ENCODE results near the gene GRK1.

Gene GRK1

DNA sequence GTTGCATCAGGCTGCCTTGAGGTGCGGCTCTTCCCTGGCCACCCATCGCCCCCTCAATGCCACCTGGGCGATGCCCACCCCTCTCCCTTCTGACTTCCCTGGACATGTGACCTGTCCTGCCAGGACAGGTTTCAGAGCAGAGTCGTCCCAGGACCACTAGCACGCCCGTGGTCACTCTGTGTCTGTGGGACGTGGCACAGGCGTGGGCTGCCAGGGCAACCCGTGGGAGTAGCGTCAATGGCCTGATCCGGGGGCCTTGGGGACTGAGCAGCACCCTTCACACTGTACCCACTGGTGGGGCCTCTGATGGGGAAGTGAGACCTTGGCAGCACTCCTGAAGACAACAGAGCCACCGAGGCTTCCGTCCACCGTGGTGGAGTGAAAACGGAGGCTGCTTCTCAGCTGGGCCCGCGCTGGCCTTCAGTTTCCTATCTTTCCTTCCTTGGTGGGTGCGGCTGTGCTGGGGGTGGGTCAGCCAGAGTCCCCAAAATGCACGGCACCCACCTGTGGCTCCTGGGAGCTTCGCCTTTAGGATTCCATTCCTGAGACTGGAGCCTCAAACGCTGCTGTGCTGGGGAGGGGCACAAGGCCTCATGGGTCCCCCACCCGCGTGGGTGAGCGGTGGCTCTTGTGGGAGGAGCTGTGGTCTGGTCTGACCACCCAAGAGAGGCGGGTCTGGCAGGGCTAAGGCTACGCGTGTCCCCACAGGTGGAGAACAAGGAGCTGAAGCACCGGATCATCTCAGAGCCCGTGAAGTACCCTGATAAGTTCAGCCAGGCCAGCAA is 65.3 kb downstream of the GRK1 start:
- DNase-seq (ENCODE audit: low read depth), result no peak
- TF ChIP-seq, protein P1, sequence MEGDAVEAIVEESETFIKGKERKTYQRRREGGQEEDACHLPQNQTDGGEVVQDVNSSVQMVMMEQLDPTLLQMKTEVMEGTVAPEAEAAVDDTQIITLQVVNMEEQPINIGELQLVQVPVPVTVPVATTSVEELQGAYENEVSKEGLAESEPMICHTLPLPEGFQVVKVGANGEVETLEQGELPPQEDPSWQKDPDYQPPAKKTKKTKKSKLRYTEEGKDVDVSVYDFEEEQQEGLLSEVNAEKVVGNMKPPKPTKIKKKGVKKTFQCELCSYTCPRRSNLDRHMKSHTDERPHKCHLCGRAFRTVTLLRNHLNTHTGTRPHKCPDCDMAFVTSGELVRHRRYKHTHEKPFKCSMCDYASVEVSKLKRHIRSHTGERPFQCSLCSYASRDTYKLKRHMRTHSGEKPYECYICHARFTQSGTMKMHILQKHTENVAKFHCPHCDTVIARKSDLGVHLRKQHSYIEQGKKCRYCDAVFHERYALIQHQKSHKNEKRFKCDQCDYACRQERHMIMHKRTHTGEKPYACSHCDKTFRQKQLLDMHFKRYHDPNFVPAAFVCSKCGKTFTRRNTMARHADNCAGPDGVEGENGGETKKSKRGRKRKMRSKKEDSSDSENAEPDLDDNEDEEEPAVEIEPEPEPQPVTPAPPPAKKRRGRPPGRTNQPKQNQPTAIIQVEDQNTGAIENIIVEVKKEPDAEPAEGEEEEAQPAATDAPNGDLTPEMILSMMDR (conservative IDR thresholded peaks at IDR 0.05; ENCODE audit: low read length), result no peak
- no peak overlapping the region for H3K4me3 ChIP-seq (ENCODE audit: low read length)

DNA sequence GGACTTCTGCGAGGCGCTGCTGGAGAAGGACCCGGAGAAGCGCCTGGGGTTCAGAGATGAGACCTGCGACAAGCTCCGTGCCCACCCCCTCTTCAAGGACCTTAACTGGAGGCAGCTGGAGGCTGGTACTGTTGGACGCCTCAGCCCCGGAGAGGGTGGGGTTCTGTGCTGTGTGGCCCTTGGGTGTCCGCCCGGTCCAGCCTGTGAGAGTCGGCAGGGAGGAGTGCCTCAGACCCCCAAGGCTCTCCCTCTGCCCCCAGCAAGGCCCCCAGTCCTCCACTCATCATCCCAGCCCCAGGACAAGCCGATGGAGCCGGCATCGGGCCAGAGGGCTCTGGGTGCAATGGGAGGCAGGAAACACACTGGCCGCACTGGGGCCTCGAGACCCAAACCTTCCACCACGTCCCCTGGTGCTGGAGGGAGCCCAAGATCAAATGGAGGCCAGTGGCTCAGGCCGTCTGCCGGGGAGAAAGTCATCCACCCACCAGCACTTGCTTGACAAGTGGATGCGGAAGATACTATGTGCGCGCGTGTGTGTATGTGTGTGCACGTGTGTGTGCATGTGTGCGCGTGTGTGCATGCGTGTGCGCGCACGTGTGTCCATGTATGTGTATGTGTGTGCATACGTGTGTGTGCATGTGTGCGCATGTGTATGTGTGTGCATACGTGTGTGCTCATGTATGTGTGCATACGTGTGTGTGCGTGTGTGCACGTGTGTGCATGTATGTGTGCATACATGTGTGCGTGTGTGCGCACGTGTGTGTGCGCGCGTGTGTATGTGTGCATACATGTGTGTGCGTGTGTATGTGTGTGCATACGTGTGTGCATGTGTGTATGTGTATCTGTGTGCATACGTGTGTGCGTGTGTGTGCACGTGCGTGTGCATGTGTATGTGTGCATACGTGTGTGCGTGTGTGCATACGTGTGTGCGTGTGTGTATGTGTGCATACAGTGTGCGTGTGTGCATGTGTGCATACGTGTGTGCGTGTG is 66.2 kb downstream of the GRK1 start:
- DNase-seq (ENCODE audit: low read depth), result no peak
- TF ChIP-seq, protein P1 (conservative IDR thresholded peaks at IDR 0.05; ENCODE audit: low read length), result no peak
- H3K4me3 ChIP-seq (ENCODE audit: low read length), result no peak overlapping the region

DNA sequence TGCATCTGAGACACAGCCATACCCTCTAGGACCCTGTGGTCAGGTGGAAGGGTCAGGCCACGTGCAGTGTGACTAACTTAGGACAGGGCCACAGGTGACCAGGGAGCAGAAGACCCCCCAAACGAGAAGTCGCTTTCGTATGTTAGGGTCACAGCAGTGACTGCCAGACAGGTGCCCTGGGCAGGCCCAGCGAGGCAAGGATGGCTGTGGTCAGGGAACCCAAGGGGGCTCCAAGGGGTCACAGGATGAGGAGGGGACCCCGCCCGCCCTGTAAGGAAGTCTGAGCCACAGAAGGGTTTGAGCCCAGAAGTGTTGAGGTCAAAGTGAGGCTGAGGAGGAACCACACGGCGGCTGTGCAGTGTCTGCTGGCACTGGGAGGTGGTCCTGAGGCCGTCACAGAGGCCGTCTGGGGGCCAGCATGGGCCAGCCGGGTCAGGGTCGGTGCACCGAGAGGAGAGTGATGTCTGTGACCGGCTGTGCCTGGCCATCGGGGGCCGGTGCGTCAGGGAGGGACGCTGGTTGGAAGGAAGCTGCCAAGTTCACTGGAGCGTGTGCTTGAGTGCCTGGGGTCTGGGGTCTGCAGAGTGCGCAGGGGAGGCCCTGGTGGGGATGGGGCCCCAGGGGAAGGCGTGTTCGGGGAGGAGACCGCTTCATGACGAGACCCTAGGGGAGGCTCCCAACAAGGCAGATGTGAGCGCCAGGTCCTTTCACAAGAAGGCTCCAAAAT is 67.2 kb downstream of the GRK1 start:
- DNase-seq (ENCODE audit: low read depth), result no peak
- no peak overlapping the region for H3K4me3 ChIP-seq (ENCODE audit: low read length)
- TF ChIP-seq, protein P1 (conservative IDR thresholded peaks at IDR 0.05; ENCODE audit: low read length), result no peak

DNA sequence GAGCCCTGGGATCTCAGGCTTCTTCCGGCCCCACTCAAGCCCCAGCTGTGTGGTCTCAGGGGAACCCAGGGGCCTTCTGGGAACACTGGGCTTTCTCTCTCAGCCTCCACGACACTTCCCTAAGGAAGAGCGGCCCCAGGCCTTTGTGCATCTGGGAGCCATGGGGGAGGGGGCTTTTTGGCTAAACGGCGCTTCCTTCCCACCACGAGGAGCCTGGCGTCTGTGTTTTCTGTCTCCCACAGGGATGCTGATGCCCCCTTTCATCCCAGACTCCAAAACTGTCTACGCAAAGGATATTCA is 67.8 kb downstream of the GRK1 start:
- no peak overlapping the region for H3K4me3 ChIP-seq (ENCODE audit: low read length)
- TF ChIP-seq, protein P1 (conservative IDR thresholded peaks at IDR 0.05; ENCODE audit: low read length), result no peak
- DNase-seq (ENCODE audit: low read depth), result no peak

DNA sequence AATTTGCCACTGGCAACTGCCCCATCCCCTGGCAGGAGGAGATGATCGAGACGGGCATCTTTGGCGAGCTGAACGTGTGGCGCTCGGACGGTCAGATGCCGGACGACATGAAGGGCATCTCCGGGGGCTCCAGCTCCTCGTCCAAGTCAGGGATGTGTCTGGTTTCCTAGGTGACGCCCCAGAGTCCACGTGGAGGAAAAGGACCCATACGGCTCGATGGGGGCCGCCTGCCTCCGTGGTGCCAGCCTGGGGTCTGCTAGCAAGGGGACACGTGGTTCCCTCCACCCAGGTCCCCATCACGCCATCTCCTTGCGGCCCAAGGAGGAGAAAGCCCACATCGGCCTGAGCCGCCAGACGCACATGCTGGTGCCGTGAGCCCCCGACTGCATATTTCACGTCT is 68.2 kb downstream of the GRK1 start:
- H3K4me3 ChIP-seq (ENCODE audit: low read length), result no peak overlapping the region

DNA sequence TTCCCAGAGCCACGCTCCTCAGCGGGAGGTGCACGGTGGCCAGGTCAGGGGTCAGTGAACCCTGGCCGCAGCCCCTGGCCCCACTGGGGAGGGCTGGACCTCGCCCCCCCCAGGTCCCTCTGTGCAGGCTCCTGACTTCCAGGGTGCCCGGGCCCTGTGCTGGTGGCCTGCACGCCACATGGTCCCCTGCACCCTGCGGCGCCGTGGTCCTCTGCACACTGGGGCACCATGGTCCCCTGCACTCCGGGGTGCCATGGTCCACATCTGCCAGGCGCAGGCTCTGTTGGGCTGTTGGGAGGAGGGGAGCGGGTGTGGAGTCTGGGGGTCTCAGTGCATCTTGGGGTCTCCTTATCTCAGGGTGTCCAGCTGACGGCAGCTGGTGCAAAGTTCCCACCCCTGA is 68.7 kb downstream of the GRK1 start:
- DNase-seq (ENCODE audit: low read depth), result no peak
- TF ChIP-seq, protein P1 (conservative IDR thresholded peaks at IDR 0.05; ENCODE audit: low read length), result no peak
- no peak overlapping the region for H3K4me3 ChIP-seq (ENCODE audit: low read length)

More for the DNA sequence above, 68.2 kb downstream of the GRK1 start:
- DNase-seq (ENCODE audit: low read depth), result no peak
- TF ChIP-seq, protein P1 (conservative IDR thresholded peaks at IDR 0.05; ENCODE audit: low read length), result no peak
